HepG2 (cell line): Measurements from ENCODE around the gene SPAG7. TPM values are rescaled to one million over a fixed set of nuclear protein-coding genes. Genes with fewer than 3 reads are reported as not detected.
A peak's percentile ranks its signal among the peaks of the same experiment; 100 is the strongest.

Experiments used
- BCL3 ChIP-seq: sonication (generic); formaldehyde crosslinking; IDR thresholded peaks from 2 replicates; pipeline ENCODE4 v1.5.1; 2020; ENCODE audit warnings: mild to moderate bottlenecking, missing genetic modification reagents, moderate library complexity
- CSRNP1 ChIP-seq: sonication (generic); formaldehyde crosslinking; IDR thresholded peaks from 2 replicates; pipeline ENCODE4 v1.8.1; 2023; ENCODE audit warnings: mild to moderate bottlenecking, missing genetic modification reagents
- HINFP ChIP-seq: sonication (generic); formaldehyde crosslinking; IDR thresholded peaks from 2 replicates; pipeline ENCODE4 v1.4.0; 2020; ENCODE audit warnings: low read depth, mild to moderate bottlenecking, missing genetic modification reagents
- HMGXB4 ChIP-seq, 2 experiments: sonication (generic) in 1 of 2; formaldehyde crosslinking in 1 of 2; IDR thresholded peaks; 2 replicates each; pipeline versions ENCODE4 v1.4.0 to v1.6.1; 2018 to 2020; ENCODE audit warnings: missing genetic modification reagents in 2 of 2, borderline replicate concordance in 1 of 2, low read depth in 1 of 2, mild to moderate bottlenecking in 1 of 2, missing biosample characterization in 1 of 2
- HOXD1 ChIP-seq: sonication (generic); formaldehyde crosslinking; IDR thresholded peaks from 2 replicates; pipeline ENCODE4 v1.5.0; 2020; ENCODE audit warnings: missing genetic modification reagents
- KDM3A ChIP-seq: IDR thresholded peaks from 2 replicates; pipeline ENCODE4 v1.6.1; 2018; ENCODE audit warnings: low read depth, missing compliant biosample characterization
- MAF1 ChIP-seq: sonication (generic); formaldehyde crosslinking; IDR thresholded peaks from 2 replicates; pipeline ENCODE4 v1.5.0; 2020; ENCODE audit warnings: missing genetic modification reagents, borderline replicate concordance
- MTA1 ChIP-seq: sonication (generic); formaldehyde crosslinking; IDR thresholded peaks from 2 replicates; pipeline ENCODE4 v1.4.0; 2020; ENCODE audit warnings: missing genetic modification reagents, mild to moderate bottlenecking, borderline replicate concordance
- SALL2 ChIP-seq: sonication (generic); formaldehyde crosslinking; IDR thresholded peaks from 2 replicates; pipeline ENCODE4 v1.8.1; 2023; ENCODE audit warnings: mild to moderate bottlenecking, missing genetic modification reagents, inconsistent platforms
- ZBTB8A ChIP-seq: sonication (generic); formaldehyde crosslinking; IDR thresholded peaks from 2 replicates; pipeline ENCODE4 v1.4.0; 2020; ENCODE audit warnings: mild to moderate bottlenecking, low read depth, missing genetic modification reagents, borderline replicate concordance
- ZNF367 ChIP-seq: sonication (generic); formaldehyde crosslinking; IDR thresholded peaks from 2 replicates; pipeline ENCODE4 v1.4.0; 2020; ENCODE audit warnings: missing genetic modification reagents, borderline replicate concordance
- ZNF775 ChIP-seq: sonication (generic); formaldehyde crosslinking; IDR thresholded peaks from 2 replicates; pipeline ENCODE4 v1.4.0; 2020; ENCODE audit warnings: missing genetic modification reagents, mild to moderate bottlenecking, moderate library complexity, borderline replicate concordance
- ZNF777 ChIP-seq: sonication (generic); formaldehyde crosslinking; IDR thresholded peaks from 2 replicates; pipeline ENCODE4 v1.4.0; 2020; ENCODE audit warnings: missing genetic modification reagents
- polyA plus RNA-seq, 8 experiments: library from polyadenylated mRNA; depleted of rRNA in 3 of 8; stranded (reverse) in 7 of 8; unstranded in 1 of 8; fragments of >200 nt; fragmentation: Illumina TruSeq in 4 of 8; extraction: Trizol in 4 of 8; gene quantifications; 2 replicates each; pipeline versions ENCODE4 v1.2.1 to v1.2.3, GENCODE V29; 2011 to 2016; ENCODE audit warnings: low read depth in 4 of 8, missing spikeins in 1 of 8, mixed read lengths in 1 of 8; ENCODE audit not compliant: insufficient read depth in 1 of 8
- total RNA-seq, 5 experiments: library from RNA; depleted of rRNA; stranded (reverse); fragments of >200 nt; fragmentation: Illumina TruSeq; extraction: Trizol; gene quantifications; 2 replicates each; pipeline ENCODE4 v1.2.3, GENCODE V29; 2016; ENCODE audit warnings: low read depth in 1 of 5

Gene SPAG7
- total and polyA plus RNA-seq, 2 of the 13 experiments (the other 11 are each of a cell fraction or from before 2014, with no cell fraction given), result 51.0 to 59.0 TPM

- TF ChIP-seq HINFP (CRISPR knock-in tag) (peak; percentile 42; the same call in 1 of the 2 replicates), ZBTB8A (CRISPR knock-in tag) (no peak), MTA1 (CRISPR knock-in tag) (peak; percentile 32; the same call in 1 of the 2 replicates), HOXD1 (peak; percentile 75), MAF1 (0 out of 2 replicates have a peak, but pooled peaks have one; percentile 37), KDM3A (CRISPR knock-in tag) (0 out of 2 replicates have a peak, but pooled peaks have one; percentile 0), ZNF367 (CRISPR knock-in tag) (peak; percentile 74; the same call in 1 of the 2 replicates), BCL3 (CRISPR knock-in tag) (peak; percentile 93), ZNF775 (CRISPR knock-in tag) (0 out of 2 replicates have a peak, but pooled peaks have one; percentile 58), CSRNP1 (CRISPR knock-in tag) (0 out of 2 replicates have a peak, but pooled peaks have one; percentile 52), SALL2 (CRISPR knock-in tag) (peak; percentile 74), HMGXB4 (CRISPR knock-in tag; IDR thresholded peaks at IDR 0.05; ENCODE audit: borderline replicate concordance in 1 of 2, low read depth in 1 of 2) (0 out of 4 replicates have a peak, but pooled peaks of 1 of the 2 experiments have one; percentile 30), ZNF777 (no peak; the same call in none of the 2 replicates)
These were observed 19.3 kb downstream of the SPAG7 start, which contains the start of gene PFN1 (continued) for GRCh38 chr17:4948166-4948930.
